ENCODE results near the gene SHB.

Gene SHB

DNA sequence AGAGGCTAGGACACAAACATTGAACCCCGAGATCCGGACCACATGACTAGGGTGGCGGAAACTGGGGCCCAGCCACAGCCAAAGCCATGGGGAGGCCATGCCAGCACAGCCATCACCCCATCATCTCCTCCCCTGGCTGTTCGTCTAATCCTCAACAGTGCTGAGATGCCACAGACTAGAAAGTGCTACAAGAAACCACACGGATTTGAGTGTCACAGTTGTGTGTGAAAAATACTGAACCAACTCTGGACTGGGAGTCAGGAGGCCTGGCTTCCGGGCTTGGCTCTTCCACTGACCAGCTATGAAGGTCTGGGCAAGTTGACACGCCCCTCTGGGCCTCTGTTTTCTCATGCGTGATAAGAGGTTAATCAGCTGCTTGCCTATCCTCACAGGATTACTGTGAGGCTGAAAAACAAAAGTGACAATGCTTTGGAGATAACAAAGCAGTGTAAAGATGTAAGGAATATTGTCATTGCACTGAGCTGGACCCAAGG lies 38.8 kb upstream of the SHB start:
- no peaks in the 10 kb centered on the region for H3K36me3 ChIP-seq (replicated peaks; ENCODE audit: insufficient read depth, low read length)
- H2AFZ ChIP-seq (ENCODE audit: low read length) = no peak overlapping the region
- no peaks in the 10 kb centered on the region for H3F3A ChIP-seq (ENCODE audit: insufficient read depth, low read length)
- H3K27ac ChIP-seq (ENCODE audit: low read length) = no peak overlapping the region
- no peak overlapping the region for H3K4me3 ChIP-seq (ENCODE audit: low read length)
- DNase-seq = no peak
- H3K4me1 ChIP-seq (ENCODE audit: low read length) = no peaks in the 10 kb centered on the region
- H3K27me3 ChIP-seq (replicated peaks; ENCODE audit: insufficient read depth, low read length) = no peaks in the 10 kb centered on the region
- no peaks in the 10 kb centered on the region for H4K20me1 ChIP-seq (ENCODE audit: insufficient read depth, low read length)
- TF ChIP-seq EZH2phosphoT487 (IDR thresholded peaks at IDR 0.05; ENCODE audit: low read length) (no peak), EZH2 (optimal IDR thresholded peaks at IDR 0.05; ENCODE audit: low read depth, low read length) (no peak)
- TF ChIP-seq, protein P1, sequence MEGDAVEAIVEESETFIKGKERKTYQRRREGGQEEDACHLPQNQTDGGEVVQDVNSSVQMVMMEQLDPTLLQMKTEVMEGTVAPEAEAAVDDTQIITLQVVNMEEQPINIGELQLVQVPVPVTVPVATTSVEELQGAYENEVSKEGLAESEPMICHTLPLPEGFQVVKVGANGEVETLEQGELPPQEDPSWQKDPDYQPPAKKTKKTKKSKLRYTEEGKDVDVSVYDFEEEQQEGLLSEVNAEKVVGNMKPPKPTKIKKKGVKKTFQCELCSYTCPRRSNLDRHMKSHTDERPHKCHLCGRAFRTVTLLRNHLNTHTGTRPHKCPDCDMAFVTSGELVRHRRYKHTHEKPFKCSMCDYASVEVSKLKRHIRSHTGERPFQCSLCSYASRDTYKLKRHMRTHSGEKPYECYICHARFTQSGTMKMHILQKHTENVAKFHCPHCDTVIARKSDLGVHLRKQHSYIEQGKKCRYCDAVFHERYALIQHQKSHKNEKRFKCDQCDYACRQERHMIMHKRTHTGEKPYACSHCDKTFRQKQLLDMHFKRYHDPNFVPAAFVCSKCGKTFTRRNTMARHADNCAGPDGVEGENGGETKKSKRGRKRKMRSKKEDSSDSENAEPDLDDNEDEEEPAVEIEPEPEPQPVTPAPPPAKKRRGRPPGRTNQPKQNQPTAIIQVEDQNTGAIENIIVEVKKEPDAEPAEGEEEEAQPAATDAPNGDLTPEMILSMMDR (IDR thresholded peaks at IDR 0.05; ENCODE audit: low read length) = no peak
- H3K4me2 ChIP-seq (ENCODE audit: low read depth, low read length) = no peak overlapping the region
- H3K9me3 ChIP-seq (replicated peaks; ENCODE audit: insufficient read depth, low read length) = no peaks in the 10 kb centered on the region
- no peak overlapping the region for H3K9ac ChIP-seq (ENCODE audit: low read length)
- no peaks in the 10 kb centered on the region for H3K9me2 ChIP-seq (replicated peaks; ENCODE audit: insufficient read depth, low read length)
- no peaks in the 10 kb centered on the region for H3K79me2 ChIP-seq (ENCODE audit: low read length)

DNA sequence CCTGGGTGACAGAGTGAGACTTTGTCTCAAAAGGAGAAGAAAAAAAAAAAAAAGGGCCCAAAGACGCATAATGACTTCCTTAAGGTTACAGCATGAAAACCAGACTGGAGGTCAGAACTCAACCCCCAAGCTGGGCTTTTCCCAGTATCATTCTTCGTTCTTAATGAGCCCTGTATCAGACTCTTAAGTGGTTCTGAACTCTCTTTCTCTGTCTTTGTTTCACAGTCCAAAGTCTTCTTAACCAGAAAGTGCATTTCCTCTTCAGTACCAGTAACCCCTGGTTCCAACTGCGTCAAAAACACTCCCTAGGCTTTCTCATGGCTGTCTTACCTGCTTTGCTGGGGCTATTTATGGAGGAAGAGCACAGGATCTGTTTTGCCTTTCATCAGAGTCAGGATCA lies 38.4 kb upstream of the SHB start:
- H3K27ac ChIP-seq (ENCODE audit: low read length) = no peak overlapping the region
- no peak overlapping the region for H3K4me2 ChIP-seq (ENCODE audit: low read depth, low read length)

DNA sequence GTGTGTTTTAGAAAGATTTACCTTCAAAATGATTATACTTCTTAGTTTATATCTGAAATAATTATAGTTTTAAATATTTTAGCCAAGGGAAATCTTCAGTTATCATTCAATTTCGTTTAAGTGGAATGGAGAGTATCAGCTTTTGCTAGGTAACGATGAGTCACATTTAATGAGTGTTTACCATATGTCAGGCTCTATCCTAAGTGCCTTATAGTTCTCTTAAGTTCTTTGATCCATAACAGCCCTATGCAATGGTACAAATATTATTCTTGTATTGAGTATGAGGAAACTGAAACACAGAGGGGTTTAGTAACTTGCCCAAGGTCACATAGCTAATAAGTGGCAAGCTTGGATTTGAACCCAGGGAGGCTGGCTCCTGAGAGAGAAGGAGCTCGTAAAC lies 37.5 kb upstream of the SHB start:
- Histone ChIP-seq H3K4me3 (ENCODE audit: low read length) (no peak overlapping the region), H3K27me3 (replicated peaks; ENCODE audit: insufficient read depth, low read length) (no peaks in the 10 kb centered on the region), H2AFZ (ENCODE audit: low read length) (no peak overlapping the region), H3K9me3 (replicated peaks; ENCODE audit: insufficient read depth, low read length) (no peaks in the 10 kb centered on the region), H3K9ac (ENCODE audit: low read length) (no peak overlapping the region), H3K79me2 (ENCODE audit: low read length) (no peaks in the 10 kb centered on the region), H3F3A (ENCODE audit: insufficient read depth, low read length) (no peaks in the 10 kb centered on the region), H3K4me1 (ENCODE audit: low read length) (no peaks in the 10 kb centered on the region), H4K20me1 (ENCODE audit: insufficient read depth, low read length) (no peaks in the 10 kb centered on the region), H3K36me3 (replicated peaks; ENCODE audit: insufficient read depth, low read length) (no peaks in the 10 kb centered on the region), H3K4me2 (ENCODE audit: low read depth, low read length) (no peak overlapping the region), H3K27ac (ENCODE audit: low read length) (no peak overlapping the region), H3K9me2 (replicated peaks; ENCODE audit: insufficient read depth, low read length) (no peaks in the 10 kb centered on the region)
- TF ChIP-seq EZH2phosphoT487 (IDR thresholded peaks at IDR 0.05; ENCODE audit: low read length) (no peak), EZH2 (optimal IDR thresholded peaks at IDR 0.05; ENCODE audit: low read depth, low read length) (no peak)
- no peak for DNase-seq

More for the DNA sequence above, 38.4 kb upstream of the SHB start:
- Histone ChIP-seq H3K9me2 (replicated peaks; ENCODE audit: insufficient read depth, low read length) (no peaks in the 10 kb centered on the region), H4K20me1 (ENCODE audit: insufficient read depth, low read length) (no peaks in the 10 kb centered on the region), H3K9me3 (replicated peaks; ENCODE audit: insufficient read depth, low read length) (no peaks in the 10 kb centered on the region), H3K9ac (ENCODE audit: low read length) (no peak overlapping the region), H3F3A (ENCODE audit: insufficient read depth, low read length) (no peaks in the 10 kb centered on the region), H3K4me1 (ENCODE audit: low read length) (no peaks in the 10 kb centered on the region), H3K79me2 (ENCODE audit: low read length) (no peaks in the 10 kb centered on the region), H3K4me3 (ENCODE audit: low read length) (no peak overlapping the region), H3K27me3 (replicated peaks; ENCODE audit: insufficient read depth, low read length) (no peaks in the 10 kb centered on the region), H3K36me3 (replicated peaks; ENCODE audit: insufficient read depth, low read length) (no peaks in the 10 kb centered on the region), H2AFZ (ENCODE audit: low read length) (no peak overlapping the region)
- no peak for DNase-seq
- no peak for TF ChIP-seq EZH2phosphoT487 (IDR thresholded peaks at IDR 0.05; ENCODE audit: low read length)

DNA sequence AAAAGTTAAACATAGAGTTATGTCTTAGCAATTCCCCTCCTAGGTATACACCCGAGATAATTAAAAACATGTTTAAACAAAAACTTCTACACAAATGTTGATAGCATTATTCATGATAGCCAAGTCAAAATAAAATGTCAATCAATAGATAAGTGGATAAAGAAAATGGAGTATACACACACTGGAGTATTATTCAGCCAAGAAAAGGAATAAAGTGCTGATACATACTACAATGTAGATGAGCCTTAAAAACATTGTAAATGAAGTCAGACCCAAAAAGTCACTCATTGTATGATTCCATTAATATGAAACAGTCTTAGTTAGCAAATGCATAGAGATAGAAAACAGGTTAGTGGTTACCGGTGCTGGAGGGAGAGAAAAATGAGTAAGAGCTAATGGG lies 34.3 kb upstream of the SHB start:
- Histone ChIP-seq H3K36me3 (replicated peaks; ENCODE audit: insufficient read depth, low read length) (no peaks in the 10 kb centered on the region), H4K20me1 (ENCODE audit: insufficient read depth, low read length) (no peaks in the 10 kb centered on the region), H3K4me1 (ENCODE audit: low read length) (no peaks in the 10 kb centered on the region), H2AFZ (ENCODE audit: low read length) (no peak overlapping the region), H3K4me3 (ENCODE audit: low read length) (no peak overlapping the region), H3K9me3 (replicated peaks; ENCODE audit: insufficient read depth, low read length) (no peaks in the 10 kb centered on the region), H3F3A (ENCODE audit: insufficient read depth, low read length) (no peaks in the 10 kb centered on the region), H3K9ac (ENCODE audit: low read length) (no peak overlapping the region), H3K9me2 (replicated peaks; ENCODE audit: insufficient read depth, low read length) (no peaks in the 10 kb centered on the region), H3K27me3 (replicated peaks; ENCODE audit: insufficient read depth, low read length) (no peaks in the 10 kb centered on the region), H3K4me2 (ENCODE audit: low read depth, low read length) (no peak overlapping the region), H3K27ac (ENCODE audit: low read length) (no peak overlapping the region), H3K79me2 (ENCODE audit: low read length) (no peaks in the 10 kb centered on the region)
- no peak for TF ChIP-seq EZH2 (optimal IDR thresholded peaks at IDR 0.05; ENCODE audit: low read depth, low read length)
- no peak for TF ChIP-seq EZH2phosphoT487 (IDR thresholded peaks at IDR 0.05; ENCODE audit: low read length)
- TF ChIP-seq, protein P1 (IDR thresholded peaks at IDR 0.05; ENCODE audit: low read length) = no peak
- no peak for DNase-seq
